RWPE2 (cell line): ENCODE measurements around the gene MACROD2.

Source experiments
- ATAC-seq: fragments of 200-7000 bp; cut with Tn5 transposase; 3 replicates; pipeline ENCODE4 v1.9.1; 2021; ENCODE audit warnings: low read depth
- DNase-seq: peaks from one replicate; pipeline ENCODE4 v3.0.0-alpha.2; 2020; ENCODE audit warnings: low spot score
- H3K27ac ChIP-seq: fragments of 450-650 bp; 2 replicates; pipeline ENCODE4 v1.5.1; 2017; ENCODE audit warnings: mild to moderate bottlenecking; ENCODE audit not compliant: poor library complexity, severe bottlenecking
- H3K27me3 ChIP-seq: fragments of 250-450 bp; sonication (Bioruptor Pico); 2 replicates; pipeline ENCODE4 v1.5.1; 2021; ENCODE audit warnings: mild to moderate bottlenecking, moderate library complexity; ENCODE audit not compliant: insufficient read depth, poor library complexity, severe bottlenecking
- H3K36me3 ChIP-seq: fragments of 250-450 bp; sonication (Bioruptor Pico); 2 replicates; pipeline ENCODE4 v1.5.1; 2020; ENCODE audit warnings: low read depth, mild to moderate bottlenecking, moderate library complexity
- H3K4me1 ChIP-seq: fragments of 250-450 bp; sonication (Bioruptor Pico); 2 replicates; pipeline ENCODE4 v1.5.1; 2021; ENCODE audit warnings: mild to moderate bottlenecking, moderate library complexity; ENCODE audit not compliant: insufficient read depth, poor library complexity, severe bottlenecking
- H3K4me3 ChIP-seq: fragments of 250-450 bp; sonication (Bioruptor Pico); 2 replicates; pipeline ENCODE4 v1.5.1; 2021; ENCODE audit warnings: mild to moderate bottlenecking, moderate library complexity; ENCODE audit not compliant: severe bottlenecking
- H3K9me3 ChIP-seq: fragments of 250-450 bp; sonication (Bioruptor Pico); 2 replicates; pipeline ENCODE4 v1.5.1; 2021; ENCODE audit warnings: mild to moderate bottlenecking, moderate library complexity; ENCODE audit not compliant: severe bottlenecking
- TF ChIP-seq, protein P1 (sequence below): fragments of 450-650 bp; IDR thresholded peaks from one replicate; pipeline ENCODE4 v1.5.1; 2017; ENCODE audit warnings: mild to moderate bottlenecking, moderate library complexity; ENCODE audit not compliant: poor library complexity, severe bottlenecking

MACROD2 gene

DNA sequence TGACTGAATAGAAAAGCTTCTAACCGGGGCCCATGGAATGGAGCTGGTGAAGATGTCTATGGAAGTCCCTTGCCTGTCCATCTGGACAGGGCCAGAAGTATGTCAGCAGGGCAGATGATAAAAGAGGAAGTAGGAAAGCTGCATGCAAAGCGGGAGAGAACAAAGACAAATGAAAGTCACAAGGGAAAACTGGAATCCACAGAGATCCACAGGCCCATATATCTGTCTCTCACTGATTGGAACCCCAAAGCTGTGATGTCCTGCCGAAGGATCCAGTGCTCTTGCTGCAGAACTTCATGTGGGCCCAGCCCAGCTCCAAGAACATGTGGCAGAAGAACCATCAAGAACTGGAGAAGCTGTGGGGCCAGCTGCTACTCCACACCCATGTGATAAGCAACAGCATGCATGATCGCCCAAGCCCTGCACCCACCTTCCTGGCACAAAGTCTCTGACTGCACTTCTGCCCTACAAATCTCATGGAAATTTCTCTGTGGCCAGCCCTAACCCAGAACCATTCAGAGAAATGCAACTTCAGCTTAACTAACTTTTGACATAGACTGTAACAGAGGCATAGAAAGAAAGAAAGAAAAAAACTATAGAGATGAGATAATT, 1862.0 kb downstream of the MACROD2 start:
- no peak overlapping the region for H3K27ac ChIP-seq
- H3K4me1 ChIP-seq = no peaks in the 10 kb centered on the region
- TF ChIP-seq, protein P1, sequence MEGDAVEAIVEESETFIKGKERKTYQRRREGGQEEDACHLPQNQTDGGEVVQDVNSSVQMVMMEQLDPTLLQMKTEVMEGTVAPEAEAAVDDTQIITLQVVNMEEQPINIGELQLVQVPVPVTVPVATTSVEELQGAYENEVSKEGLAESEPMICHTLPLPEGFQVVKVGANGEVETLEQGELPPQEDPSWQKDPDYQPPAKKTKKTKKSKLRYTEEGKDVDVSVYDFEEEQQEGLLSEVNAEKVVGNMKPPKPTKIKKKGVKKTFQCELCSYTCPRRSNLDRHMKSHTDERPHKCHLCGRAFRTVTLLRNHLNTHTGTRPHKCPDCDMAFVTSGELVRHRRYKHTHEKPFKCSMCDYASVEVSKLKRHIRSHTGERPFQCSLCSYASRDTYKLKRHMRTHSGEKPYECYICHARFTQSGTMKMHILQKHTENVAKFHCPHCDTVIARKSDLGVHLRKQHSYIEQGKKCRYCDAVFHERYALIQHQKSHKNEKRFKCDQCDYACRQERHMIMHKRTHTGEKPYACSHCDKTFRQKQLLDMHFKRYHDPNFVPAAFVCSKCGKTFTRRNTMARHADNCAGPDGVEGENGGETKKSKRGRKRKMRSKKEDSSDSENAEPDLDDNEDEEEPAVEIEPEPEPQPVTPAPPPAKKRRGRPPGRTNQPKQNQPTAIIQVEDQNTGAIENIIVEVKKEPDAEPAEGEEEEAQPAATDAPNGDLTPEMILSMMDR = no peak
- no peaks in the 10 kb centered on the region for H3K36me3 ChIP-seq
- H3K27me3 ChIP-seq = no peaks in the 10 kb centered on the region
- no peaks in the 10 kb centered on the region for H3K9me3 ChIP-seq
- ATAC-seq (no peak), DNase-seq (no peak)
- H3K4me3 ChIP-seq = no peak overlapping the region

DNA sequence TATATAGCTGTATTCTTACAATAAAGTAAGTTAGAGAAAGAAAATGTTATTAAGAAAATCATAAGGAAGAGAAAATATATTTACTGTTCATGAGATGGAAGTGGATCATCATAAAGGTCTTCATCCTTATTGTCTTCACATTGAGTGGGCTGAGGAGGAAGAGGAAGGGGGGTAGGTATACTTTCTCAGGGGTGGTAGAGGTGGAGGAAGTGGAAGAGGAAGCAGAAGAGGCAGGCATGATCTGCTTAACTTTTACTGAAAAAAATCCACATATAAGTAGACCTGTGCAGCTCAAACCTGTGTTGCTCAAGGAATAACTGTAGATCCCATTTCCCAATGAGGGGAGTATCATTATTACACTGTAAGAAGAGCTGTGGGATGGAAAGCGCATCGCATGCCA, 1863.7 kb downstream of the MACROD2 start:
- Histone ChIP-seq H3K27me3 (no peaks in the 10 kb centered on the region), H3K9me3 (no peaks in the 10 kb centered on the region), H3K4me1 (no peaks in the 10 kb centered on the region), H3K27ac (no peak overlapping the region), H3K4me3 (no peak overlapping the region), H3K36me3 (no peaks in the 10 kb centered on the region)
- TF ChIP-seq, protein P1 = no peak
- ATAC-seq (no peak), DNase-seq (no peak)

DNA sequence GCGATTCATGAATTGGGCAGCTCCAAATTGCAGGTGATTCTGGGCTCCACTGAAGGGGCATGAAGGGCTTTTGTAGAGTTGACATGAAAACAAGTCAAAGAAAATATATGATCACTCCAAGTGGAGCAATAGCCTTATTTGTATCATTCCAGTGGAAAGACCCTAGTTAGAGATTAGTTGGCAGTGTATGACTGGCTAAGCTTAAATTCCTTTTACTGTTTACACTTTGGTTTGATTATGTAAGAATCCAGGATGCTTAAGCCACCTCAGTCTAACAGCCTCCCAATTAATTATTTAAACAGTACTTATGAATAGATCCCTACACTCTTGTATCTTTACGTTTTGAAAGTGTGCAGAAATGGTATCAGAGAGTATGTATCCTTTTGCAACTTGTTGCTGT, 1865.5 kb downstream of the MACROD2 start:
- Histone ChIP-seq H3K27ac (no peak overlapping the region), H3K27me3 (no peaks in the 10 kb centered on the region), H3K4me3 (no peak overlapping the region), H3K4me1 (no peaks in the 10 kb centered on the region), H3K36me3 (no peaks in the 10 kb centered on the region), H3K9me3 (no peaks in the 10 kb centered on the region)
- DNase-seq (no peak), ATAC-seq (0 out of 3 replicates have a peak, but pooled peaks have one; percentile 36)
- TF ChIP-seq, protein P1 = no peak

DNA sequence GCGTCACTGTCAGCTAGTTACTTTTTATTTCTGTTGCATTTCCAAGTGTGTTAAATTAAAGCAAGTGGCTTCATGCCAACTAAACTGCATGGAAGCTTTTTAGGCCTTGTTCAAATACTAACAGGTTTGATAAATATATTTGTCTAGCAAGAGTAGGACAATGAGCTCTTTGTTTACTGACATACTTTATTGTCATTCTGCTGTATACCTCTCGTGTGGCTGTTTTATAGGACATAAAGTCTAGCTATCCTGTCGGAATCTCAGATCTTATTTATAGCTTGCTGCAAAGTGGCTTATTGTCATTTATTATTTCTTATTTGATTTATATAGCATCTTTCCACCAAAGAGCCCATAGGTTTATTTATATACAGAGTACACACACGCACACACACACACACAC, 1866.9 kb downstream of the MACROD2 start:
- Histone ChIP-seq H3K4me1 (no peaks in the 10 kb centered on the region), H3K9me3 (no peaks in the 10 kb centered on the region), H3K27me3 (no peaks in the 10 kb centered on the region), H3K36me3 (no peaks in the 10 kb centered on the region), H3K4me3 (no peak overlapping the region), H3K27ac (no peak overlapping the region)
- DNase-seq = no peak
- TF ChIP-seq, protein P1 = no peak
- ATAC-seq = no peak

DNA sequence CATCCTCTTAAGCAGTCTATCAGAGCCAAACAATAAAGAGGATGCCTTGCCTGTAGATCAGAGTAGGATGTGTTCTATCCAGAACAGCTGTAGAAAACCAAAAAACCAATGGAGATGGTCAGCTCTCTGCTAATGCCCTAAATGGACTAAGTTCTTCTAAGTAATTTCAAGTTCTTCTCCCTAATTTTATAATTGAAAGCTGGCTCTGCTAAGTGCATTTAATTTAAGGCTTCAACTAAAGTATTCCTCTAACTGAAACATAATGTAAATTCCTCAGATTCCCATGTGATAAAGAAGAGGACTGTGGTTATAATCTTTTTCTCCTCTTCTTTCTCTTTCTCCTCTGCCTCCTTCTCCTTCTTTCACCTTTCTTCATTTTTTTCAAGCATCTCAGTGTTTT, 1868.4 kb downstream of the MACROD2 start:
- Histone ChIP-seq H3K4me1 (no peaks in the 10 kb centered on the region), H3K9me3 (no peaks in the 10 kb centered on the region), H3K36me3 (no peaks in the 10 kb centered on the region), H3K27ac (no peak overlapping the region), H3K4me3 (no peak overlapping the region), H3K27me3 (no peaks in the 10 kb centered on the region)
- no peak for DNase-seq
- ATAC-seq = no peak
- TF ChIP-seq, protein P1 = no peak
